ENCODE data around the gene BLNK. TPM values are rescaled to one million over a fixed set of nuclear protein-coding genes. Genes with fewer than 3 reads are reported as not detected.
"Not testable (repeated sequence)": the region's sequence is repeated elsewhere in the genome, so short reads cannot be mapped to it uniquely, and the experiment has no call there.

BLNK gene
- not detected for total RNA-seq

DNA sequence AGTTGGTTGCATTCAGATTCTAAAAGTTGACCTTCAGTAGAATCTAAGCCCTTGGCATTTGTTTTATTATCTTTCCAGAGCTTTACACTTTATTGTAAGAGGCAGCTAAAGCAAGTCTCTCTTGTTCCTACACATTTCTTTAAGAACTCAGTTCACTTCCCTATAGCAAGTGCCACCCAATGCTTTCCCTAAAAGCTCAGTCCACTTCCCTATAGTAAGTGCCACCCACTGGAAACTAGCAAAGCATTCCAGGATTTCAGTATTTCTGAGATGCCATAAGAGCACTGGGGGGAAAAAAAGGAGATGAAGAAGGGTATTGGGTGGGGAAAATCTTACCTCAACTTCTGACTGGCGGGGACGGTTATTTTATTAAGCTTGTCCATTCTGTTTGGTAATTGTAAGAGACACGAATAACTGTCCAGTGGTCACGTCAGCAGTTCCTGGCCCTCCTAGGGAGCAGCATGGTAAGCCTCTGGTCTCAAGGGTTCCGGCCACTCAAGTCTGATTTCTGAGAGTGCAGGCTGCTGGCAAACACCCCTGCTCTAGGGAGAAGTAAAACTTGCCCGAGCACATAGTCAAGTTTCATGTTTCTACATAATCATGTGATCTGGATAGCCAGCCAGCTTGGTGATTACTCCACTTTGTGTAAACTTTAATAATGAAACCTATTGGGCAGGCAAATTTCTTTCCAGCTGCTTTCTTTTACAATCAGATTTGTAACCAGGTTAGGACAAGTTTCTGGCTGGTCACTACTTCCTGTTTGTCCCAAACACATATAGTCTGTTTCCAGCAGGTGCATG lies at the start of gene BLNK:
Gene BLNK, minus strand, starts transcription at position 554 of the 800 bp plus-strand sequence. Its CDS starts 171 bp downstream, at position 383.
- no peaks in the 10 kb centered on the region for H3K9me3 Mint-ChIP-seq
- no peaks in the 10 kb centered on the region for H3K36me3 Mint-ChIP-seq
- DNase-seq (ENCODE audit: low spot score in 2 of 2) (no peak), ATAC-seq (no peak)
- H3K27ac Mint-ChIP-seq, result no peak within 1 kb of the TSS

DNA sequence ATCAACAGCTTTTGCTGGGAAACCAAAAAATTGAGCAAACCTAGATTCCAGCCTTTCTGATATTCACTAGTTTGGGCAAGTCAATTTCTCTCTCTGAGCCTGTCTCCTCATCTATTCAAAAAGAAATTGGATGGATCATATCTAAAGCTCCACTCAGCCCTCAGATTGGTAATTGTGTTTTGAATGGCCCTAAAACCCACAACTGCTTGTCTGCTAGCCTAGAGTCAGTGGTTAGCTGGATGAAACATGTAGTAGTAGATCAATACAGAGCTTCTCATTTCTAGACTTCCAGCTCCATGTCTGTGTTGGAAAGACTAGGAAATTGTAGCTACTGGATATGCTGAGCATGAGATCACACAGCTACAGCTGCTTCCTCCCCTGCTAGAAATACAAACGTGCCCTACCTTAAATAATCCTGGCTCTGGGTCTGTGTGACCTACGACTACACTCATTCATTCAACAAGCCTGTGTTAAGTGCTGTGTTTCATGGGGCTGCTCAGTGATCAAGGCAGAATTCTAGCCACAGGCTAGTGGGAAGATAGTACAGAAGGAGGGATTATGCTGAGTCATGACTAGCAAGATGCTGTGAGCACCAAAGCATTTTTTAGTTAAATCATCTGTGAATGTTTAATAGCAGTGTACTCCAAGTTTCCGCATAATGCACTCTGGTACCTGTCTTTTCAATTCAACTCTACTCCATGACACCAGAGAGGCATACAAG lies 48.5 kb upstream of the BLNK start:
- ATAC-seq (peak; percentile 22 to 84), DNase-seq (ENCODE audit: low spot score in 2 of 2) (no peak)
- no peaks in the 10 kb centered on the region for H3K36me3 Mint-ChIP-seq
- no peak overlapping the region for H3K27ac Mint-ChIP-seq
- H3K9me3 Mint-ChIP-seq, result no peaks in the 10 kb centered on the region

DNA sequence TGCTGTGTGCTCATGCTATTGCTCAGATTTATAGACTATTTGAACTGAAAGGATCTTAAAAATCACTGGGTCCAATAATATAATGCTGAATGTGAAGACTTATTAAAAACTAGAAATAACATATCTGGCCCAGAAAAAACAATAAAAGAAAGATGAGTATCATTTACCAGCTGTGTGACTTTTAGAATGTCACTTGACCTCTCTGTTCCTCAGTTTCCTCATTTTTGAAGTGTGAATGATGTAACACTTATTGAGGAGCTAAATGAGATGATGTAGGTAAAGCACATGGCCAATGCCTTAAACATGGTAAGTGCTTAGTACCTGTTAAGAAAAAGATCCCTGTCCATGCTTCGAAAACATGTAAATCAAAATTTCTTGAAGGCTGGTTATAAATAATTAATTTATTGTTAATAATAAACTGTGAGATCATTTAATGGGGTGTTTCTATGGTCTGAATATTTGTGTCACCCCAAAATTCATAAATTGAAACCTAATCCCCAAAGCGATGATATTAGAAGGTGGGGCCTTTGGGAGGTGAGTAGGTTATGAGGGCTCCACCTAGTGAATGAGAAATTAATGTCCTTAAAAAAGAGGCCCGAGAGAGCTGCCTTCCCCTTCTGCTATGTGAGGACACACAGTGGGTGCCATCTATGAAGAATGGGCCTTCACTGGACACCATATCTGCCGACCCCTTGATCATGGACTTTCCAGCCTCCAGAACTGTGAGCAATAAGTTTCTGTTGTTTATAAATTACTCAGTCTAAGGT lies 45.9 kb upstream of the BLNK start:
- no peaks in the 10 kb centered on the region for H3K36me3 Mint-ChIP-seq
- ATAC-seq (no peak), DNase-seq (ENCODE audit: low spot score in 2 of 2) (no peak)
- no peak overlapping the region for H3K27ac Mint-ChIP-seq
- no peaks in the 10 kb centered on the region for H3K9me3 Mint-ChIP-seq

DNA sequence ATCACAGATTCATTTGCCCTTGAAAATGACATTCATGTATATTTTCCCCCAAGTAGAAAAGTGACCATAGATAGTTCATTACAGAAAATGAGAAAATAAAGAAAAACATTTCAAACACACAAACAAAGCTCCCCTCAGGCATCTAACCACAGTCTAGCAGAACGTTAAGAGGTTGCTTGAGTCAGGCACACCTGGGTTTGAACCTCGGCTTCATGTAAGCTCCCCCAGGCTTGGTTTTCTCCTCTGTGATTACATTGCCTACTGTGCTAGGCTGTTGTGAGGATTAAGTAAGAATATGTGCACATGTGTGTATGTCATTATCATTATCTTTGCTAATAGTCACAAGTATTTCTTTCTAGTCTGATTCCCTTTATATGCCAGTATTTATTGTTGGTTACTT lies 42.0 kb upstream of the BLNK start:
- DNase-seq (ENCODE audit: low spot score in 2 of 2), result no peak
- H3K36me3 Mint-ChIP-seq, result no peaks in the 10 kb centered on the region
- H3K9me3 Mint-ChIP-seq, result no peaks in the 10 kb centered on the region
- no peak overlapping the region for H3K27ac Mint-ChIP-seq
- ATAC-seq, result no peak

DNA sequence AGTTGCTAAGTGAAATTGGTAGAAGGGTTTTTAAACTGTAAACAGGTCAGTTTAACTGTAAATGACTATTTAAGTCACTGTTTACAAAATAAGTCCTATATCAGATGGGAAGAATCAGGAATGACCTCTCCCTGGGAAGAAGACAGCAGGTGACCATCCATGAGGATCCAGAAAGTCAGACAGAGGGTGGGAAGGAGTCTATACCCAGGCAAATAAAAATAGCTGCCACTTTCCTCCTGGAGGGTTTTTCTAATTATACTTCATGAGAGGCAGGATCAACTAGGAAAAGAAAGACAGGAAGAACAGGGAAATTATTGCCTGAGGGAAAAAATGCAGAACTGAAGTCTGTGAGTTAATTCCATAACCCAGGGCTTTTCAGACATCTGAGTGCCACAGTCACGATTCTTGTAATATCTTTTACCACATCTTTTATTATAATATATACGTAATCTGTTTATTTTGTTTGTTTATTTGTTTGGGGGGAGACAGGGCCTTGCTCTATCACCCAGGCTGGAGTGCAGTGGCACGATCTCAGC lies 39.9 kb upstream of the BLNK start:
- Mint-ChIP-seq H3K36me3 (no peaks in the 10 kb centered on the region), H3K27ac (no peak overlapping the region), H3K9me3 (no peaks in the 10 kb centered on the region)
- ATAC-seq (no peak), DNase-seq (ENCODE audit: low spot score in 2 of 2) (no peak)

DNA sequence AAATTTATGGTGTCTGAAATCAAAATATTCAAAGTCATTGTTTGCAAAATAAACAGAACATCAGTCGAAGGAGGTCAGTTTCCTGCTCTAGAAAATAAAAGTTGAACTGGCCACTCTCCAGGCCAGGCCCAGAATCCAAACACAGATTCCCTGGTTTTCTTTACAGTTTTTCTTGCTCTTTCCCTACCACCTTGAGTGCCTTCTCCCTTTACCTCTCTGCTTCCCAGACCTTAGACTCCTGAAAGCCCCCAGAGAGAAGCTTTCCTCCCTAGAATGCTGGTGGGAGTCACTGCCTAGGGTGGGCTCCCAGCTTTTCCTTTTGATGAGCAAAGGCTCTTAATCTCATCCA lies 38.9 kb upstream of the BLNK start:
- no peak for DNase-seq (ENCODE audit: low spot score in 2 of 2)
- H3K9me3 Mint-ChIP-seq, result no peaks in the 10 kb centered on the region
- H3K27ac Mint-ChIP-seq, result no peak overlapping the region
- H3K36me3 Mint-ChIP-seq, result no peaks in the 10 kb centered on the region
- ATAC-seq, result no peak

DNA sequence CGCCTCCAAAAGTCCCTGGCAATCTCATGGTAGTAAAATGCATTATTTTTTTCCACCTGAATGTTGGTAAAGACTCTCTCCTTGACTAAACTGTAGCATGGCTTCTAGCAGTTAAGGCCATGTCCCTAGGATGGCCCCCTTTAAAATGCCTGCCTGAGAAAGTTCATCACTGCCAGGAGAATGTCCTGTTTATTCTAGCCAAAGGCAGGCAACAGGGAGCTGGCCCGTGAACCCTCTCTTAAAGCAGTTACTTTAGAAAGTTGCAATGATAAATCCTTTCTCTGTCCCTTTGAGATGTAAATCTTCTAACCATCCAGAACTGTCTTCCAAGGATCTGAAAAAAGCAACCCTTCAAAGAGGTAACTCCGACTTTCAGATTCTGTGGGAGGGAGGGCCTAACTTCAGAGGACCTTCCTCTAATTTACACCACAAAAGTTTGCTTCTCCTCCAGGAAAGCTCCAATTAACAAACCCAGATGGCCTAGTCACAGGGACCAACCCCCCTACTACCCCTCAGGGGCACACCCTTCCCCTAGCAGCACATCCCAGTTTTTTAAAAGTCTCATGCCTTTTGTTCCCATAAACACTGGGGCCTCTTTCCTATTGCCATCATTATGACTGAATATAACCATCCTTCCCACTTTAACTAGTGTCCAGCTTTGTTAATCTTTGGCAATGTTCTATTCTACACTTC lies 38.4 kb upstream of the BLNK start:
- DNase-seq (ENCODE audit: low spot score in 2 of 2) (no peak), ATAC-seq (no peak)
- Mint-ChIP-seq H3K27ac (no peak overlapping the region), H3K9me3 (no peaks in the 10 kb centered on the region), H3K36me3 (no peaks in the 10 kb centered on the region)

DNA sequence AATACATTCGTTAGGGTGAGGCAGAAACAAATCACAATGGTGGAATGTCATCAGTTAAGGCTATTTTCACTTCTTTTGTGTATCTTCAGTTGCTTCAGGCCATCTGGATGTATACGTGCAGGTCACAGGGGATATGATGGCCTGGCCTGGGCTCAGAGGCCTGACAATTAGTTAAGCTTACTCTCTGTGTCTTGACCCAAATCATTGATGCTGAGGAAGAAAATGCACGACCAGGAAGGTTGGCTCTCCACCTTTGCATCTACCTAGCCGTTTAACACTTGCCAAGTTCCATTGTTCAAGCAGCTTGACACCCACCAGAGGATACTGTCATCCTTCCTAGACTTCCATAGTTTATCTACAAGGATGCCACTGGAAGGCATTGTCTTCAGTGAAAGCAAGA lies 37.5 kb upstream of the BLNK start:
- not testable (repeated sequence) for H3K9me3 Mint-ChIP-seq; H3K27ac Mint-ChIP-seq; H3K36me3 Mint-ChIP-seq; DNase-seq (ENCODE audit: low spot score in 2 of 2); ATAC-seq

DNA sequence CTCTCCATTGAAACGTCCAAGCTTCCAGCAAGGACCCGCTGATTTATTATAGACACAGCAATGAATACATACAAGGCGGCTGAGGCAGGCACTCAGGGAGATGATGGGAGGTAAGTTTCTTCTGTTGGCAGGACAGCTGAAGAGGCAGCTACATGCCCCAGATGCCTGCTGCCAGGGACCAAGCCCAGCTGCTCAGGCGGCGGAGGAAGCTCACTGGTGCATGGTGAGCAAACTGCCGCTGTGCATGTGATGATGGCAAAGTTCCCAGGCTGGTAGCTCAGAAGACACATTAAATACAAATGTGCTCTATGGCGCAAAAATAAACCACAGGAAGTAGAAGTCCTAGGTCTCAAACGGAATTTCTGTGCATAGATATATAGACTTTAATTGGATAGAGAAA lies 35.1 kb upstream of the BLNK start:
- peak; percentile 43 to 61 for ATAC-seq
- no peak for DNase-seq (ENCODE audit: low spot score in 2 of 2)
- Mint-ChIP-seq H3K27ac (no peak overlapping the region), H3K9me3 (no peaks in the 10 kb centered on the region), H3K36me3 (no peaks in the 10 kb centered on the region)

DNA sequence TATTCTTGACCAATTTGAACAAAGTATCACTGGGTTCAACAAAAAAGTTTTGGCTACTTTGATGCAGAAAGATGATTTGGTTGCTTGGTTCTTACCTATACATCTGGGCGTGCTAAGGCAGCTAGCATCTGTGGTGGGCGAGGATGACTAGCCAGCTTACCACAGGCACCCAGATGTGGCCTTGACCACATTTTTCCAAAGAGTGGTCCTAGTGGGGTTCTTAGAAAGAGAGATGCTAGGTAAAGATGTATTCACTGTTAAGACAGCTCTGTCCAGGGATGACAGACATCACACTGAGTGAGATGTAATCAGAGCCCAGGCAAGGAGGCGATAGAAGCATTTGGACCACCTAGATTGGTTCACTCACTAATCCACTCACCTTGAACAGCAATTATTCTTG lies 33.6 kb upstream of the BLNK start:
- peaks cover 0 to under 1% of the 10 kb centered on the region in 2 donors for H3K36me3 Mint-ChIP-seq
- H3K9me3 Mint-ChIP-seq, result no peaks in the 10 kb centered on the region
- peak; percentile 49 to 64 for ATAC-seq
- DNase-seq (ENCODE audit: low spot score in 2 of 2), result no peak
- H3K27ac Mint-ChIP-seq, result no peak overlapping the region

DNA sequence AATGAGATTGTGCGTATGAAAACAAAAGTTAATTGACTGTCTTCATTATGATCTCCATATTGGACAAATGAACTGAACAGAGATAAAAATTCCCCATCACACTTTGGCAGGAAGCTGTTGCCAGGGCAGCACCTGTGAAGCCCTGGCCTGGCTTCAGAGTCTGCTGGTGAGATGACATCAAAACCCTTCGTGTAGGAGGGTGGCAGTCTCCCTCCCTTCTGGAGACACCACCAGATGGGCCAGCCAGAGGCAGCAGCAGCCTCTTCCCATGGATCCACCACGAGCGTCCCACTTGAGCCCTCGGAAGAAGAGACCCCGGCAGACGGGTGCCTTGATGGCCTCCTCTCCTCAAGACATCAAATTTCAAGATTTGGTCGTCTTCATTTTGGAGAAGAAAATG lies 32.9 kb upstream of the BLNK start, which contains the start of gene DNTT:
Gene DNTT, plus strand, starts transcription at position 205 of the 400 bp plus-strand sequence. Its CDS starts 64 bp downstream, at position 269.
- Mint-ChIP-seq H3K27ac (no peak within 1 kb of the TSS), H3K36me3 (peaks cover 0 to 5% of the 10 kb centered on the region in 2 donors), H3K9me3 (peaks cover 4 to 5% of the 10 kb centered on the region in 2 donors)
- no peak for DNase-seq (ENCODE audit: low spot score in 2 of 2)
- ATAC-seq, result no peak

DNA sequence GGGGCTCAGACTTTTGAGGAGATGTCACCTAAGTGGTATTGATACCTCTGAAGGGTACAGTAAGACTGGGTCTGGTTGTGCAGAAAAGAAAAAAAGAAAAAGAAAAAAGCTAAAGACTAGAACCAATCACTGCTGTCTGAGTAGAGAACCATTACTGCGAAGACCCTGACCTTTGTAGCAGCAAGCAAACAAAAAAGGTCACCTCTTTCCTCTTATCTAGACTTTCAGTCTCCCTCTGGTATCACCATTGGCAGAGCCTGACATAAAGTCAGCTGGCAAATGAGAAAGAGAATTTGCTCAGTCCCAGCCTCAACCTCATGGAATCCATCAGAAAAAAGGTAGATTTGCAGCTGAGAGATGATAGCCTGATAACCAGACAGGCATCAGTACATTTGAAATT lies 30.2 kb upstream of the BLNK start:
- DNase-seq (ENCODE audit: low spot score in 2 of 2), result no peak
- ATAC-seq, result no peak
- H3K36me3 Mint-ChIP-seq, result peaks cover 0 to 5% of the 10 kb centered on the region in 2 donors
- no peak overlapping the region for H3K27ac Mint-ChIP-seq
- H3K9me3 Mint-ChIP-seq, result peaks cover 5 to 13% of the 10 kb centered on the region in 2 donors

DNA sequence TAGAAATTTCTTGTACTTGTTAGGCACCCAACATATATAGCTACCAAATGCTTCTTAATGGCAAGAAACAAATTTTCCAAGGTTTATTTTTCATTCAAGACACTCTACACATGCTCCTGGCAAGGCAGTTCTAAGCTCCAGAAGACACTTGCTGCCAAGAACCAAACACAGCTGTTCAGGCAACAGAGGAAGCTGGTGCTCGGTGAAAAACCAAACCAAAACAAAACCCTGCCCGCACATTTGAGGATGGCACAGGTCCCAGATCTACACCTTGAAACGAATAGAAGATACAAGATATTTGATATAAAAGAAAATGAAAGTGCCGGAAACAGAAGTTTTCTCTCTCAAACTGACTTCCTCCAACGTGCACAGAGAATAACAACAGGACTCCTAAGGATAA lies 28.0 kb upstream of the BLNK start:
- ATAC-seq, result peak in 1 of 2 donors; percentile 32
- Mint-ChIP-seq H3K9me3 (peaks cover 12 to 13% of the 10 kb centered on the region in 2 donors), H3K27ac (peak overlapping the region; percentile 22 to 84), H3K36me3 (peaks cover 0 to 5% of the 10 kb centered on the region in 2 donors)
- DNase-seq (ENCODE audit: low spot score in 2 of 2), result peak in 1 of 2 donors; percentile 11

DNA sequence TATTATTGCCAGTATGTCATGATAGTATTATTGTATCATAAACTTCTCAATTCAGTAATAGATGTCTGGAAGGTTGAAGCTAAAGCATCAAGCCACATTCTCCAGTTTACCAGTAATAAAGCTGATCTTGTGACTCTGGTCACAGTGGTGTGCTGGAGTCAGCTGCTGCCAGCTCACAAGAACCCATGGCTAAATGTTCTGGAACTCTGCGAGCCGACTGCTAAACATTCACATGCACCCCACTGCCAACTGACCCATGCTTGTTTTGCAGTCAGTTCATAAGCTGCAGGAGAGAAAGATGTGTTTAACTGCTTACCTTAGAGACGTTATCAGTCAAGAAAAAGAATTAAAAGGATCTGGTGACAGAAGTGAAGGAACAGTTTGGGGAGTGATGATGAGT lies 27.0 kb upstream of the BLNK start:
- Mint-ChIP-seq H3K27ac (no peak overlapping the region), H3K36me3 (peaks cover 0 to 5% of the 10 kb centered on the region in 2 donors), H3K9me3 (peaks cover 12 to 13% of the 10 kb centered on the region in 2 donors)
- no peak for ATAC-seq
- no peak for DNase-seq (ENCODE audit: low spot score in 2 of 2)

DNA sequence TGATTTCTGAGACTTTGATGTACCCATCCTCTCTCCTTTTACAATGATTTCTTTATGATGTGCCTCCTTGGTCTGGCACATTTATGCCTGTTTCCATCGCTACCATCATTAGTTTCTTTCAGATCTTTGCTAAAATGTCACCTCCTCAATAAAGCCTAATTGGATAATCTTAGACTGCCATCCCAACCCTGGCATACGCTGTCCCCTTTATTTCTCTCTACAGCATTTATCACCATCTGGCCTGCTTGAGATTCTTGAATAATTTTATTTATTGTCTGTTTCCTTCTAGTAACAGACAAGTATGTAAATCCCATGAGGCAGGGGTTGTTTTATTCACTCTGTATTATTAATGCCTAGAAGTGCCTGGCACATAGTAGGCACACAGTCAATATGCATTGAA lies 26.1 kb upstream of the BLNK start:
- DNase-seq (ENCODE audit: low spot score in 2 of 2) (no peak), ATAC-seq (no peak)
- peaks cover 12 to 13% of the 10 kb centered on the region in 2 donors for H3K9me3 Mint-ChIP-seq
- no peak overlapping the region for H3K27ac Mint-ChIP-seq
- H3K36me3 Mint-ChIP-seq, result peaks cover 0 to 5% of the 10 kb centered on the region in 2 donors

DNA sequence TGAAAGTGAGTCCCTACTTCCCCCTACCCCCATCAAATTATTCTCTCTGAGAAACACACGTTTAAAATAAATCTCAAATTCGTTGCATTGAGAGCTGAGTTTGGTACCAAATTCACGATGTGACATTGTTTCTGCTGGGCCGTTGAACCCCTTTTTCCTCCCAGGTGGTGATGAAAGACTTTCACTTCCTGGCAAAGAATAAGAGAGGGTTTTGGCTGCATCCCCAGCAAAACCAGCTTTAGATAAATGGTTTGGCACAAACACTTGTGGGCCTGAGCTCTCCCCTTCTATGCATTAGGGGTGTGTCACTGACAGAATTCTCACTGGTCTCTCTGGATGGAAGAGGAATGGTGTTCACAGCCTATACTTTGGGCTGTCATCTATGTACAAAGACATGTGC lies 24.1 kb upstream of the BLNK start:
- Mint-ChIP-seq H3K9me3 (peaks cover 12 to 13% of the 10 kb centered on the region in 2 donors), H3K27ac (peak overlapping the region in 1 of 2 donors; percentile 24)
- no peak for DNase-seq (ENCODE audit: low spot score in 2 of 2)

More for the DNA sequence above, 24.1 kb upstream of the BLNK start:
- no peak for ATAC-seq
- peaks cover 0 to 5% of the 10 kb centered on the region in 2 donors for H3K36me3 Mint-ChIP-seq
